ENCODE results near the gene KLHDC3.

- TF ChIP-seq POLR2A (IDR thresholded peaks at IDR 0.05) (no peak), EP300 (IDR thresholded peaks at IDR 0.05) (no peak), CTCF (IDR thresholded peaks at IDR 0.05) (no peak), POLR2AphosphoS5 (IDR thresholded peaks at IDR 0.05) (no peak)
Measured at GRCh38 chr6:42969934-42970333, 44.1 kb upstream of the KLHDC3 start.

Data from suprapubic skin (tissue), 4 donors.